H9 (cell line): Measurements from ENCODE around the gene CAMKV. TPM values are rescaled to one million over a fixed set of nuclear protein-coding genes. Genes with fewer than 3 reads are reported as not detected.

Source experiments
- DNase-seq: peaks from one replicate; pipeline ENCODE4 v3.0.0-alpha.2; 2017
- H2AFZ ChIP-seq: one replicate; pipeline ENCODE4 v1.6.1; 2013; ENCODE audit warnings: mild to moderate bottlenecking, low read length, control low read depth, moderate library complexity
- H2AK5ac ChIP-seq: 2 replicates; pipeline ENCODE4 v1.6.1; 2013; ENCODE audit warnings: low read length, control low read depth, mixed read lengths; ENCODE audit not compliant: insufficient read length
- H2BK120ac ChIP-seq: one replicate; pipeline ENCODE4 v1.6.1; 2013; ENCODE audit warnings: low read depth, mild to moderate bottlenecking, low read length, control low read depth, inconsistent platforms; ENCODE audit not compliant: poor library complexity, severe bottlenecking
- H2BK12ac ChIP-seq: 2 replicates; pipeline ENCODE4 v1.6.1; 2013; ENCODE audit warnings: low read length, control low read depth, mixed read lengths, low read depth; ENCODE audit not compliant: insufficient read length
- H2BK15ac ChIP-seq: 2 replicates; pipeline ENCODE4 v1.6.1; 2013; ENCODE audit warnings: low read depth, low read length, control low read depth
- H2BK20ac ChIP-seq: one replicate; pipeline ENCODE4 v1.6.1; 2013; ENCODE audit warnings: low read depth, mild to moderate bottlenecking, low read length, control low read depth, inconsistent platforms; ENCODE audit not compliant: poor library complexity, severe bottlenecking
- H2BK5ac ChIP-seq: 2 replicates; pipeline ENCODE4 v1.6.1; 2013; ENCODE audit warnings: low read length, control low read depth, mixed read lengths; ENCODE audit not compliant: insufficient read length
- H3K14ac ChIP-seq: 2 replicates; pipeline ENCODE4 v1.6.1; 2013; ENCODE audit warnings: low read length, control low read depth; ENCODE audit not compliant: insufficient read depth
- H3K18ac ChIP-seq: 2 replicates; pipeline ENCODE4 v1.6.1; 2013; ENCODE audit warnings: low read depth, mild to moderate bottlenecking, mixed read lengths, low read length, control low read depth; ENCODE audit not compliant: insufficient read length
- H3K23ac ChIP-seq: 2 replicates; pipeline ENCODE4 v1.6.1; 2013; ENCODE audit warnings: low read length, control low read depth, mixed read lengths, low read depth; ENCODE audit not compliant: insufficient read length
- H3K23me2 ChIP-seq: 2 replicates; pipeline ENCODE4 v1.6.1; 2013; ENCODE audit warnings: low read depth, mild to moderate bottlenecking, mixed read lengths, low read length, control low read depth; ENCODE audit not compliant: insufficient read length, poor library complexity, severe bottlenecking
- H3K27ac ChIP-seq: 2 replicates; pipeline ENCODE4 v1.5.1; 2013; ENCODE audit warnings: low read length, control low read depth, mixed read lengths, low read depth; ENCODE audit not compliant: insufficient read length
- H3K27me3 ChIP-seq: 2 replicates; pipeline ENCODE4 v1.6.1; 2013; ENCODE audit warnings: low read length, control low read depth, inconsistent platforms; ENCODE audit not compliant: insufficient read depth
- H3K4ac ChIP-seq: 2 replicates; pipeline ENCODE4 v1.6.1; 2013; ENCODE audit warnings: low read depth, mild to moderate bottlenecking, control low read depth, inconsistent platforms, low read length, moderate library complexity
- H3K4me1 ChIP-seq: 2 replicates; pipeline ENCODE4 v1.6.1; 2013; ENCODE audit warnings: low read length, control low read depth, inconsistent platforms; ENCODE audit not compliant: insufficient read depth
- H3K4me2 ChIP-seq: 2 replicates; pipeline ENCODE4 v1.6.1; 2013; ENCODE audit warnings: low read length, control low read depth, mixed read lengths; ENCODE audit not compliant: insufficient read length, insufficient read depth
- H3K56ac ChIP-seq: 2 replicates; pipeline ENCODE4 v1.6.1; 2013; ENCODE audit warnings: low read depth, mild to moderate bottlenecking, mixed read lengths, low read length, control low read depth; ENCODE audit not compliant: insufficient read length
- H3K79me1 ChIP-seq: 2 replicates; pipeline ENCODE4 v1.6.1; 2013; ENCODE audit warnings: low read depth, mild to moderate bottlenecking, moderate library complexity, low read length, control low read depth, inconsistent platforms; ENCODE audit not compliant: insufficient read depth, poor library complexity, severe bottlenecking
- H3K79me2 ChIP-seq: 2 replicates; pipeline ENCODE4 v1.6.1; 2013; ENCODE audit warnings: low read length, control low read depth, inconsistent platforms; ENCODE audit not compliant: insufficient read depth
- H3K9ac ChIP-seq: 2 replicates; pipeline ENCODE4 v1.6.1; 2013; ENCODE audit warnings: low read length, control low read depth, mixed read lengths; ENCODE audit not compliant: insufficient read length; ENCODE audit errors: extremely low read depth
- H3K9me3 ChIP-seq: one replicate; pipeline ENCODE4 v1.6.1; 2013; ENCODE audit warnings: low read depth, low read length, inconsistent platforms; ENCODE audit not compliant: control insufficient read depth
- H3T11ph ChIP-seq: one replicate; pipeline ENCODE4 v1.6.1; 2013; ENCODE audit warnings: mild to moderate bottlenecking, low read length, control low read depth, inconsistent platforms
- H4K20me1 ChIP-seq: one replicate; pipeline ENCODE4 v1.6.1; 2013; ENCODE audit not compliant: control insufficient read depth, insufficient read length, insufficient read depth
- H4K5ac ChIP-seq: 2 replicates; pipeline ENCODE4 v1.6.1; 2013; ENCODE audit warnings: low read depth, mild to moderate bottlenecking, mixed read lengths, low read length, control low read depth; ENCODE audit not compliant: insufficient read length
- H4K8ac ChIP-seq: replicated peaks from 2 replicates; pipeline ENCODE4 v1.6.1; 2013; ENCODE audit warnings: low read length, control low read depth, mixed read lengths, low read depth; ENCODE audit not compliant: insufficient read length
- H4K91ac ChIP-seq: 2 replicates; pipeline ENCODE4 v1.6.1; 2013; ENCODE audit warnings: low read depth, mild to moderate bottlenecking, moderate library complexity, mixed read lengths, low read length, control low read depth; ENCODE audit not compliant: insufficient read length
- H3K27ac Mint-ChIP-seq, 3 experiments: 2 replicates in 2 of 3; 3 replicates in 1 of 3; pipeline ENCODE4 v1.8.0; 2020 to 2021; ENCODE audit warnings: mixed read lengths in 3 of 3, mild to moderate bottlenecking in 1 of 3, moderate library complexity in 1 of 3
- H3K27me3 Mint-ChIP-seq: 2 replicates; pipeline ENCODE4 v1.8.0; 2021; ENCODE audit warnings: low read depth, mild to moderate bottlenecking, moderate library complexity, mixed read lengths
- H3K36me3 Mint-ChIP-seq, 3 experiments: 2 replicates in 2 of 3; 3 replicates in 1 of 3; pipeline ENCODE4 v1.8.0; 2020 to 2021; ENCODE audit warnings: low read depth in 3 of 3, mixed read lengths in 3 of 3; ENCODE audit not compliant: insufficient read depth in 1 of 3
- H3K4me1 Mint-ChIP-seq, 2 experiments: 2 replicates each; pipeline ENCODE4 v1.8.0; 2020; ENCODE audit warnings: mixed read lengths in 2 of 2
- H3K4me3 Mint-ChIP-seq, 2 experiments: 2 replicates in 1 of 2; 3 replicates in 1 of 2; pipeline ENCODE4 v1.8.0; 2020 to 2021; ENCODE audit warnings: mild to moderate bottlenecking in 2 of 2, mixed read lengths in 2 of 2, moderate library complexity in 1 of 2
- H3K9me3 Mint-ChIP-seq, 2 experiments: 2 replicates in 1 of 2; 3 replicates in 1 of 2; pipeline ENCODE4 v1.8.0; 2020; ENCODE audit warnings: mild to moderate bottlenecking in 2 of 2, mixed read lengths in 2 of 2, moderate library complexity in 1 of 2
- CTCF ChIP-seq: fragments of 200-600 bp; sonication (generic); conservative IDR thresholded peaks from 3 replicates; pipeline ENCODE4 v1.8.0; 2021; ENCODE audit warnings: antibody characterized with exemption, mild to moderate bottlenecking
- WGBS: extraction: QIAGEN DNeasy Blood & Tissue Kit; methylation state at CpG from one replicate; pipeline ENCODE4 v1.1.7; 2013; ENCODE audit warnings: missing lambda C conversion rate, low lambda C conversion rate, mixed read lengths; ENCODE audit not compliant: insufficient read length; ENCODE audit errors: extremely low coverage; 5-methylcytosine and 5-hydroxymethylcytosine counted together
- total RNA-seq: library from RNA; stranded (reverse); gene quantifications from 2 replicates; pipeline ENCODE4 v1.2.1, GENCODE V29; 2021

CAMKV gene
- total RNA-seq, 1 experiment from 2014 or later, result 54.2 TPM

GRCh38 chr3:49859576-49860305 lies 10.0 kb downstream of the CAMKV start:
- no peak for TF ChIP-seq CTCF
- Mint-ChIP-seq H3K4me1 (peaks cover 15% of the 10 kb centered on the region in 2 experiments), H3K27me3 (no peaks in the 10 kb centered on the region), H3K9me3 (no peaks in the 10 kb centered on the region), H3K36me3 (peaks cover 11 to 16% (median 15%) of the 10 kb centered on the region in 3 experiments; a peak in 6 of 7 replicates), H3K27ac (no peak overlapping the region), H3K4me3 (no peak overlapping the region)
- no peak overlapping the region for H4K8ac ChIP-seq
- no peak overlapping the region for H3K4me2 ChIP-seq
- no peak overlapping the region for H3K14ac ChIP-seq
- DNase-seq, result no peak
- H3T11ph ChIP-seq, result no peak overlapping the region
- H3K9me3 ChIP-seq, result no peaks in the 10 kb centered on the region
- H2AK5ac ChIP-seq, result no peak overlapping the region
- no peak overlapping the region for H2BK12ac ChIP-seq
- H4K20me1 ChIP-seq, result no peaks in the 10 kb centered on the region
- WGBS, result no CpG with 5 or more reads among the region's 12 CpGs
- no peak overlapping the region for H2BK20ac ChIP-seq
- H3K9ac ChIP-seq, result no peak overlapping the region
- H2BK120ac ChIP-seq, result no peak overlapping the region
- no peak overlapping the region for H3K56ac ChIP-seq
- no peak overlapping the region for H4K91ac ChIP-seq
- no peak overlapping the region for H3K23ac ChIP-seq
- no peak overlapping the region for H4K5ac ChIP-seq
- H3K79me2 ChIP-seq, result peaks cover 4% of the 10 kb centered on the region; the same call in 1 of the 2 replicates
- no peaks in the 10 kb centered on the region for H3K27me3 ChIP-seq
- H3K4me1 ChIP-seq, result no peaks in the 10 kb centered on the region
- H3K79me1 ChIP-seq, result no peaks in the 10 kb centered on the region
- H2BK5ac ChIP-seq, result no peak overlapping the region
- H2AFZ ChIP-seq, result no peak overlapping the region
- H3K4ac ChIP-seq, result no peak overlapping the region
- no peak overlapping the region for H3K27ac ChIP-seq
- peaks cover 3% of the 10 kb centered on the region for H3K23me2 ChIP-seq
- H2BK15ac ChIP-seq, result no peak overlapping the region
- H3K18ac ChIP-seq, result no peak overlapping the region
